Rectal smooth muscle tissue (tissue), 1 donor: Measurements from ENCODE around the gene RPL28.

Source experiments
- H3K27ac ChIP-seq: one replicate; pipeline ENCODE4 v1.7.0; 2013; ENCODE audit warnings: low read depth, low read length, inconsistent platforms
- H3K27me3 ChIP-seq: one replicate; pipeline ENCODE4 v1.7.0; 2013; ENCODE audit warnings: low read length; ENCODE audit not compliant: control insufficient read depth, insufficient read depth
- H3K36me3 ChIP-seq: one replicate; pipeline ENCODE4 v1.7.0; 2013; ENCODE audit warnings: low read length; ENCODE audit not compliant: control insufficient read depth, insufficient read depth
- H3K4me1 ChIP-seq: one replicate; pipeline ENCODE4 v1.7.0; 2013; ENCODE audit warnings: low read length; ENCODE audit not compliant: control insufficient read depth, insufficient read depth
- H3K4me3 ChIP-seq: one replicate; pipeline ENCODE4 v1.7.0; 2013; ENCODE audit warnings: low read length
- H3K9ac ChIP-seq: one replicate; pipeline ENCODE4 v1.7.0; 2013; ENCODE audit warnings: low read length

Gene RPL28

DNA sequence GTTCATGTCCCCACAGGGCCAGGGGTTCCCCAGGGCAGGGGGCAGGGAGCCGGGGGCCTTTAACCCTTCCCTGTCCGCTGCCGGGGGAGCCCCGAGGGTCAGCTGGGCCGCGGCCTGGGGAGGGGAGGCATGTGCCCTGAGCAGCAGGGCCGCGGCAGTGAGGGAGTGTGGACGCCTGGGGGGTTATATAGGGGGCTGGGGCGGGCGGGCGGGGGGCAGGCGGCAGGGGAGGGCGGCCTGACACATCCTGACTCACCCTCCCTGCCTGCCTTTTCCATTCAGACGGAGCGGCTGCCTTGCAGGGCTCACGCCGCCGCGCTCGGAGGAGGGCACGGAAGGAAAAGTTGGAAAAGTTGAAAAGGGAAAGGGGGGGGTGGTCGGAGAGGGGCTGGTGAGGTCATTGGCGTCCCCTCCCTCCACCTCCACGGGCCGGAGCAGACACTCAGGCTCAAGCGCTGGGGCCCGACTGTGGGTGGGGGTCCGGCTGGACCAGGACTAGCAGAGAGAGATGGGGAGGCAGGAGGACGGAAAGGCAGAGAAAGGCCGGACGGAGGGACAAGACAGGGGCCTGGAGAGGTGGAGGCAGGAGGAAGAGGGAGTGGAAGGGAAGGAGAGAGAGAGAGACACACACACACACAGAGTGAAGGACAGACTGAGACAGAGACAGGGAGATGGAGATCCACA is 15.3 kb upstream of the RPL28 start, which contains the start of gene IL11:
Gene IL11 (minus strand): TSS at position 159 of the 684 bp plus-strand sequence. CDS start 153 bp downstream, at position 6.
- no peak within 1 kb of the TSS for H3K27ac ChIP-seq
- no peaks in the 10 kb centered on the region for H3K4me1 ChIP-seq
- peaks cover 40% of the 10 kb centered on the region for H3K27me3 ChIP-seq
- peak within 1 kb of the TSS; percentile 48 for H3K4me3 ChIP-seq
- no peak within 1 kb of the TSS for H3K9ac ChIP-seq
- H3K36me3 ChIP-seq, result no peaks in the 10 kb centered on the region

DNA sequence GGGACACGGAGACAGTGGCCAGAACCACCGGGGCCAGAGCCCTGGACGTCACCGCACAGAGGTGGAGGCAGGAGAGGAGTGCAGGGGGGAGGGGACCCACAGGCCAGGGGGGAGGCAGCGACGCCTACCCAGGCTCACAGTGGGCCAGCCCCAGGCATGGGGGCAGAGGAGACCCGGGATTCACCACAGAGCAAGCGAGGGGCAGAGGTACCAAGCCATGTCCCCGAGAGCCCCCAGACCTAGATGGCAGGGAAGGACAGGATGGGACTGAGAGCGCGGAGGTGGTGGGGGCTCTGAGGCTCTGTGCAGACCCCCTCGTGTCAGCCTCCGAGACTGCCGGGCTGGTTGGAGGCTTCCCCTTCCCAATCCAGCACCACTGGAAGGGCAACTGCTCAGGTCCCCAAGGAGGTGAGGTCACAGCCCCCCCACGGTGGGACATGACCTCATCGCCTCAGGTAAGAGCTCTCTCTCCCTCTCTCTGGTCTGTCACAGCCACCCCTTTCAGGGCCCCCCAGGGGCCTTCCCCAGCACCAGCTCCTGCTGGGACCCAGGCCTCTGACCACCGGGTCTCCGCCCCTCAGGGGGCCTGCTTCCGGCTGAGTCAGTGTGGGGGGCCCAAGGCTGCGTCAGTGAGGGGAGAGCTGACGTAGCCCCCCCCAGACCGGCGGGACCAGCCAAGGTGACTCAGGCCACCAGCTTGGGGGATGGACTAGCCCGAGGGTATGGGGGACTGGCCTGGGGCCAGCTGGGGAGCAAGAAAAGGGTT is 13.2 kb upstream of the RPL28 start:
- Histone ChIP-seq H3K36me3 (no peaks in the 10 kb centered on the region), H3K27me3 (peaks cover 45% of the 10 kb centered on the region), H3K27ac (no peak overlapping the region), H3K4me1 (no peaks in the 10 kb centered on the region), H3K4me3 (no peak overlapping the region), H3K9ac (no peak overlapping the region)

DNA sequence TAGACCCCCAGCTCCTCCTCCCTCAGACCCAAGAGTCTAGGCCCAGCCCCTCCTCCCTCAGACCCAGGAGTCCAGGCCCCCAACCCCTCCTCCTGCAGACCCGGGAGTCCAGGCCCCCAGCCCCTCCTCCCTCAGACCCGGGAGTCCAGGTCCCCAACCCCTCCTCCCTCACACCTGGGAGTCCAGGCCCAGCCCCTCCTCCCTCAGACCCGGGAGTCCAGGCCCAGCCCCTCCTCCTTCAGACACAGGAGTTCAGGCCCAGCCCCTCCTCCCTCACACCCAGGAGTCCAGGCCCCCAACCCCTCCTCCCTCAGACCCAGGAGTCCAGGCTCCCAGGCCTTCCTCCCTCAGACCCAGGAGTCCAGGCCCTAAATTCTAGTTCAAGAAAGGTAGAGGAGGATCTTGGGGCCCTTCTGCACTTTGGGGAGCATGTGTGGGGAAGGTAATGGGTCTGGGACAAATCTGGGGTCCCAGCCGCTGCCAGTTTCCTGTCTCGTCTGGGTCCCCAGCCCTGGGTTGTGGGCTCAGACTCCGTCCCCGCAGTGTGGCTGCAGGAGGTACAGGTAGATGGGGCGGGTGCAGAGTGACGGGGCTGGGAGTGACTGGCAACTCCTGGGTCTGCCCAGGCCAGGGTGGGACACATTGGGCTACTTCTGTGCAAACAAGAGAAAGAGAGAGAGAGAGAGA is 12.3 kb upstream of the RPL28 start:
- Histone ChIP-seq H3K9ac (no peak overlapping the region), H3K36me3 (no peaks in the 10 kb centered on the region), H3K4me3 (no peak overlapping the region), H3K4me1 (no peaks in the 10 kb centered on the region), H3K27me3 (peaks cover 42% of the 10 kb centered on the region), H3K27ac (no peak overlapping the region)

DNA sequence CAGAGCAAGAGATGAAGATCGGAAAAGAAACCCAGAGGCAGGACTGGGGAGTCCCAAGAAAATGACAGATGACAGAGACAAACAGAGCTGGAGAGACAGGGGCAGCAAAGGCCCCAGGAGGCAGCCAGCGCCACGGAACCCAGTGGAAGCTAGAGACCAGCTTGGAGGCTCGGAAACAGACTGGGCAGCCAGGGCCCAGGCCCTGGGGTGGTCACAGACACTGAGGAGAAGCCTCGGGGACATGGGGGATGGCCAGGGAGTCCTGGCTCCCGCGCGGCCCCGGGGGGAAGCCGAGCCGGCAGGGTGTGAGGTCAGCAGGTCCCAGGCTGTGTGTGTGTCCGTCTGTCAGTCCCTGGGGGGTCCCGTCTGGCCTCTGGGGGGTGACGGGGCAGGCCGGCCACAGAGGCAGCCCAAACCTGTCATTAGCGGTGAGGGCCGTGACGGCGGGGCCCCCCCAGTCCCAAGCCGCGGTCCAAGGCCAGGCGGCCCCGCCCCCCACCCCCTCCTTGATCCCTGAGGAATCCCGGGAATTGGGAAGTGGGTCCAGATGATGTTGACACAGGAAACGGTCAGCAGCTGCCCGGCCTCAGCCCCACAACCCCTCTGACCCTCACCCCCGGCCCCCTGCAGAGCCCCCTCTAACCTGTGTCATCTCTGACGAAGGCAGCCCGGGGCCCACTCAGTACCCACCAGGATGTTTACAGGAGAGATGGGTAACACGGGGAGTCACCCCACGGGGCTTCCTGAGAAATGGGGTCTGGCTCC is 11.6 kb upstream of the RPL28 start:
- no peaks in the 10 kb centered on the region for H3K36me3 ChIP-seq
- H3K9ac ChIP-seq, result no peak overlapping the region
- H3K4me1 ChIP-seq, result no peaks in the 10 kb centered on the region
- no peak overlapping the region for H3K4me3 ChIP-seq
- H3K27ac ChIP-seq, result no peak overlapping the region
- H3K27me3 ChIP-seq, result peaks cover 34% of the 10 kb centered on the region

DNA sequence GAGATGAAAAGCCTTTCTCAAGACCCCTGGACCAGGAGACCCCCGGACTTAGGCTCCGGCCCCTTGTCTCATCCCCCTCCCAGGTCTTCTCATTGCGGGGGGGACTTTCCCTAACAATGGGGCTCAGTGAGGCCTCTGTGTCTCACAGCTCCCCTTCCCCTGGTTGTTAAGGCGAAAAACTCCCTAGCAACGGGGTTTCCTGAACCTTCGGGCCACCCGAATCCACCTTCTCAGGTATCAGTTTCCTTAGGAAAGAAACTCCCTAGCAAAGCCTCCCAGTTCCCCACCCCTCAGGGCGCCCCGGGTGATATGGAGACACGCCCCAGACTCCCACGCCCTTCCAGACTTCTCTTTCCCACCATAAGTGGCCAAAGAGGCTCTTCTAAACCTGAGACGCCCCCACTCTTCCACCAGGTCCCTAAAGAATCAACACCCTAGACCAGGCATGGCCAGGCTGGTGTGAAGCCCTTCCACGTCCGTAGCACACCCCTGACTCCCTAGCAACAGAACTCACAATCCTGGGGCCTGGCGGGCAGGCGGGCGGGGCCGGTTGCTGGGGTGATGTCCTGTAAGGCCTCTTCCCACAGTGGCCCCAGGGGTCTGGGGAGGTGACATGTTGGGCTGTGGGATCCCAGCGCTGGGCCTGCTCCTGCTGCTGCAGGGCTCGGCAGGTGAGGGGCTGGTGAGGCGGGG is 9.3 kb upstream of the RPL28 start, which contains the start of gene TMEM190:
Gene TMEM190 (plus strand): TSS at position 586 of the 693 bp plus-strand sequence. CDS start 28 bp downstream, at position 614.
- H3K36me3 ChIP-seq, result no peaks in the 10 kb centered on the region
- H3K9ac ChIP-seq, result no peak within 1 kb of the TSS
- no peak within 1 kb of the TSS for H3K27ac ChIP-seq
- H3K4me1 ChIP-seq, result no peaks in the 10 kb centered on the region
- peaks cover 19% of the 10 kb centered on the region for H3K27me3 ChIP-seq
- H3K4me3 ChIP-seq, result no peak within 1 kb of the TSS

DNA sequence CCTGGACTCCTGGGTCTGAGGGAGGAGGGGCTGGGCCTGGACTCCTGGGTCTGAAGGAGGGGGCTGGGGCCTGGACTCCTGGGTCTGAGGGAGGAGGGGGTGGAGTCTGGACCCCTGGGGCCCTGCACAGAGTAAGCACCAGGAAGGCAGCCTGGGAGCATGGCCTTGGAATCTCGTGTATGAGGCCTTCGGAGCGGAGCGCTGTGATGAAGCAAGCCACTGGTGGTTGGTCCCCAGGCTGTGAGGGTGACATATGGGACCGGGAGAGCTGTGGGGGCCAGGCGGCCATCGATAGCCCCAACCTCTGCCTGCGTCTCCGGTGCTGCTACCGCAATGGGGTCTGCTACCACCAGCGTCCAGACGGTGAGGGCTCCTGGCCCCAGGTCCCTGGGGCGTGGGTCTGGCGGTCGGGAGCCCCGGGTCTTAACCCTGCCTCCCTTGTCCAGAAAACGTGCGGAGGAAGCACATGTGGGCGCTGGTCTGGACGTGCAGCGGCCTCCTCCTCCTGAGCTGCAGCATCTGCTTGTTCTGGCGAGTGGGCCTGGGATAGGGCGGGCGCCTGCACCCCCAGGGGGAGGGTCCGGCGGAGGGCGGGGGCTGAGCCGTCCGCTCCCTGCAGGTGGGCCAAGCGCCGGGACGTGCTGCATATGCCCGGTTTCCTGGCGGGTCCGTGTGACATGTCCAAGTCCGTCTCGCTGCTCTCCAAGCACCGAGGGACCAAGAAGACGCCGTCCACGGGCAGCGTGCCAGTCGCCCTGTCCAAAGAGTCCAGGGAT is 8.2 kb upstream of the RPL28 start:
- H3K4me3 ChIP-seq, result no peak overlapping the region
- no peak overlapping the region for H3K9ac ChIP-seq
- H3K27ac ChIP-seq, result no peak overlapping the region
- peaks cover 15% of the 10 kb centered on the region for H3K27me3 ChIP-seq
- no peaks in the 10 kb centered on the region for H3K36me3 ChIP-seq
- H3K4me1 ChIP-seq, result no peaks in the 10 kb centered on the region

DNA sequence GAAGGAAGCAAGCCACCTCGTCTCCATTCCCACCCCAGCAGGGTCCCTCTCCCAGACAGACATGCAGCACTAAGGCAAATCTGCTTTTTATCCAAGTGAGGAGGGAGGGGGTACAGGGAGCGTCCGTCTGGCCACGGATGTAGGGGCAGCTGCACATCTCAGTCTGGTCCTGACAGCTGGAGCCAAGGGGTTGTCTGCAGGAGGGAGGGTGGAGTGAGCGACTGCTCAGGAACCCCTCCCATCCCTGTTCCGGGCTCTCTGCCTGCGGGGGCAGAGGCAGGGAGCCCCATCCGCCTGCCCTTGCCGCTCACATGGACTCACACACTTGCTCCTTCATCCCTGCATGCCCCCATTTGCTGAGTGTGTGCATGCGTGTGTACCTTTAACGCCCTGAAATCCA is 6.6 kb upstream of the RPL28 start:
- Histone ChIP-seq H3K9ac (no peak overlapping the region), H3K27me3 (peaks cover 5% of the 10 kb centered on the region), H3K36me3 (no peaks in the 10 kb centered on the region), H3K4me3 (no peak overlapping the region), H3K27ac (no peak overlapping the region), H3K4me1 (peaks cover 4% of the 10 kb centered on the region)

DNA sequence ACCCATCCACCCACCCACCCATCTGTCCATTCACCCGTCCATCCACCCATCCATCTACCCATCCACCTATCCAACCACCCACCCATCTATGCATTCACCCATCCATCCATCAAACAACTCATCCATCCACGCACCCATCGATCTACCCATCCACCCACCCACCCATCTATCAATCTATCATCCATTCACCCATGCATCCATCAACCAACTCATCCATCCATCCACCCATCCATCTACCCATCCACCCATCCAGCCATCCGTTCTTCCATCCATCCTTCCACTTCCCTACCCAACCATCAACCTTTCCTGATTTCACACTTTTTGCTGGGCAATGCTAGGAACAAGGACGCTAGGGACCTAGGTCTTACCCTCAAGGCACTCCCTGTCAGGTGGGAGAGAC is 3.7 kb upstream of the RPL28 start:
- Histone ChIP-seq H3K36me3 (no peaks in the 10 kb centered on the region), H3K27ac (no peak overlapping the region), H3K9ac (no peak overlapping the region), H3K27me3 (no peaks in the 10 kb centered on the region), H3K4me3 (no peak overlapping the region), H3K4me1 (peaks cover 9% of the 10 kb centered on the region)

DNA sequence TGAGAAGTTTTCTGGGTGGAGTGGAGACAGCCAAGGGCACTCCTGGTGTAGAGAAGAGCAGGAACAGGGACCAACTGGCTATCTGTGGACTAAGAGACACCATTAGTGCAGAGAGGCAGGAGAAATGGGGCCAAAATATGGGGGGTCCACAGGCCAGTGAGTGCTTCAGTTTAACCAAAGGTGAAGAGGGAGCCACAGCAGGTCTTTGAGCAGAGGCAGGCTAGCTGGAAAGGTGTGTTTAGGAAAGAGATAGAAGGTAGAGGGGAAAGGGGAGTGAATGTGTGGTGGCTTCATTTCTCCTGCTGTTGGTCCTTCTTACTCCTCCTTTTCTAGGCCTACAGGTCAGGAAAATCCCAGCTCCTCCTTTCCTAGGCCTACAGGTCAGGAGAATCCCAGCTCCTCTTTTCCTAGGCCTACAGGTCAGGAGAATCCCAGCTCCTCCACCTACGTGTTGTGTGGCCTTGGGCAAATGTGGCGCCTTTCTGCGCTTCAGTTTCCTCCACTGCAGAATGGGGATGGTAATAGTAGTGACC is 3.1 kb upstream of the RPL28 start:
- H3K27ac ChIP-seq, result no peak overlapping the region
- no peaks in the 10 kb centered on the region for H3K27me3 ChIP-seq
- H3K4me3 ChIP-seq, result no peak overlapping the region
- no peak overlapping the region for H3K9ac ChIP-seq
- peaks cover 15% of the 10 kb centered on the region for H3K4me1 ChIP-seq
- H3K36me3 ChIP-seq, result peaks cover 3% of the 10 kb centered on the region

DNA sequence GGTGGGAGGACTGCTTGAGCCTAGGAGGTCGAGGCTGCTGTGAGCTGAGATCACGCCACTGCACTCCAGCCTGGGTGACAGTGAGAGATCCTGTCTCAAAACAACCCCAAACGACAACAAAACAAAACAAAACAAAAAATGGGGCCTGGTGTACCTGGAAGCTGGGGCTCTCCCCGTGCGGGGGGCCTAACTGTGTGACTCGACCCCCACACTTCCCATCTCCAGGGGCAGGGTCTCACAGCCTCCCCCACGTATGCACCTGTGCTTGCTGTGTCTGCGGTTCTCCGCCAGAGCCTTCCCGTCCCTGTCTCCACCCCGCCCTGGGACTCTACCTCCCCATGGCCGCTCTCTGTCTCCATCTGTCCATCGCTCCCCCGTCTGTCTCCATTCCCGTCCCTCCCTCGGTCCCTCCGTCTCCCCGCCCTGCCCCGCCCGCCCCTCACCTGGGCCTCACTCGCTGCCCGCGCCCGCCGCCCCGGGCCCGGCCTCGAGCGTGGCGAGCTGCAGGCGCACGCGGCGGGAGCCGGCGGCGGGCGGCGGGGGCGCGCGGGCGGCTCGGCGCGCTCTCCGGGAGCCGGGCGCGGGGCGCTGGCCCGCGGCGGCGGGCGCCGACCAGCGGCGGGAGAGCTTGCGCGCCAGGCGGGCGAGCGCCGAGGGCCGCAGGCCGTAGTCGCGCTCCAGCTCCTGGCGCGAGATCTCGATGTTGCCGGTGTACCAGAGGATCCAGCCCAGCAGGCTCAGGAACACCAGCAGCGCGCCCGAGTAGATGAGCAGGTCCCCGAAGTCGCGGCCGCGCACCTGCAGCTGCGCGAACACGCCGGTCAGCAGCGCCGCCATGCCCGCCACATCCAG is 2.2 kb upstream of the RPL28 start:
- peaks cover 11% of the 10 kb centered on the region for H3K36me3 ChIP-seq
- peaks cover 18% of the 10 kb centered on the region for H3K4me1 ChIP-seq
- peak overlapping the region; percentile 24 for H3K9ac ChIP-seq
- H3K4me3 ChIP-seq, result peak overlapping the region; percentile 74
- peak overlapping the region; percentile 97 for H3K27ac ChIP-seq
- no peaks in the 10 kb centered on the region for H3K27me3 ChIP-seq
